Sciatic nerve (tissue), 2 donors: Measurements from ENCODE around the gene ENOX1. TPM values are rescaled to one million over a fixed set of nuclear protein-coding genes. Genes with fewer than 3 reads are reported as not detected.

Source experiments
- ATAC-seq: fragments of 200-7000 bp; cut with Tn5 transposase; one replicate; pipeline ENCODE4 v1.9.1; 2020; ENCODE audit warnings: mild to moderate bottlenecking, moderate library complexity
- DNase-seq: peaks from one replicate; pipeline ENCODE4 v3.0.0-alpha.2; 2020; ENCODE audit warnings: low spot score
- intact Hi-C: fragments of 100-400 bp; cut with DNase I; formaldehyde crosslinking; loops from one replicate; pipeline ENCODE4 v1.14.2; 2022
- total RNA-seq: library from RNA; stranded (reverse); fragmentation: NEBNext Ultra II Directional; extraction: Animal tissue kit (Norgen Biotek cat#: 25700); gene quantifications from one replicate; pipeline ENCODE4 v1.2.1, GENCODE V29; 2021
- donor health status: DM: no; HTN: no; CAD: no.
- donor health status: DM: no; HTN: no; CAD: no.

ENOX1 gene
- total RNA-seq, 1 donor from 2014 or later: 4.3 TPM

DNA sequence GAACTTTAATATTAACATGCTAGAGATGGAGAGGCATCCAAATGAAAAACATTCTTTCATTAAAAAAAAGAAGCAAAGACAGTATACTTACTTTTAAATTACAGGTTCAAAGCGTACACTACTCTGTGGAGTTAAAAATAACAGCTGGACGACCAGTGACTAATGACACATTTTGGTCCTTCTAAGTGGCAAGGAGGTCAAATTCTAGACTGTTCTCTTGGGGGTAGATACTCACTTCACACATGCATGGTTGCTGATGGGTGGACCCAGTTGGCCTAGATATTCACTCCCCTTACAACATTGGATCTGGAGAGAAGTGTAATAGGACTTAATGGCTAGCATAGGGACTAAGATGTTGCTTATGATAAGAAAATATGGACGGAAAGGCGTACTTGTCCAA is 461.1 kb downstream of the ENOX1 start:
- no peak for DNase-seq
- ATAC-seq: no peak
- intact Hi-C loops: no loop called here

DNA sequence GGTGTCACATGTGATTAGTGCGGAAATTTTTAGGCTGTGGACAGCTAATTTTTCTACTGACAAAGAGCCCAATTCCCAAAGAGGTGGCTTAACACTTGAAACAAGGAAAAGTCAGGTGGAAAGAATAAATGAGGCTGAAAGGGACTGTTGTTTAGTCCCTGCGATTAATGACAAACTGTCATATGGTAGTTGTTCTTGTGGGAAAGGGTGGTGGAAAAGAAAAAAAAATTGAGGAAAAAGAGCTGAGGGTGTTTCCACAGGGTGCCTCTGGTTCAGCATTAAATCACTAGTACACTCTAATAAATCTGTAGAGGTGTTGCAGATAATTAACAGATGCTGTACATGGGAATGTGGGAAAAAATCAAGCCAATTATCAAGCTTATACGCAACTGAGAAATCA is 462.6 kb downstream of the ENOX1 start:
- no peak for ATAC-seq
- intact Hi-C loops: no loop called here
- no peak for DNase-seq

DNA sequence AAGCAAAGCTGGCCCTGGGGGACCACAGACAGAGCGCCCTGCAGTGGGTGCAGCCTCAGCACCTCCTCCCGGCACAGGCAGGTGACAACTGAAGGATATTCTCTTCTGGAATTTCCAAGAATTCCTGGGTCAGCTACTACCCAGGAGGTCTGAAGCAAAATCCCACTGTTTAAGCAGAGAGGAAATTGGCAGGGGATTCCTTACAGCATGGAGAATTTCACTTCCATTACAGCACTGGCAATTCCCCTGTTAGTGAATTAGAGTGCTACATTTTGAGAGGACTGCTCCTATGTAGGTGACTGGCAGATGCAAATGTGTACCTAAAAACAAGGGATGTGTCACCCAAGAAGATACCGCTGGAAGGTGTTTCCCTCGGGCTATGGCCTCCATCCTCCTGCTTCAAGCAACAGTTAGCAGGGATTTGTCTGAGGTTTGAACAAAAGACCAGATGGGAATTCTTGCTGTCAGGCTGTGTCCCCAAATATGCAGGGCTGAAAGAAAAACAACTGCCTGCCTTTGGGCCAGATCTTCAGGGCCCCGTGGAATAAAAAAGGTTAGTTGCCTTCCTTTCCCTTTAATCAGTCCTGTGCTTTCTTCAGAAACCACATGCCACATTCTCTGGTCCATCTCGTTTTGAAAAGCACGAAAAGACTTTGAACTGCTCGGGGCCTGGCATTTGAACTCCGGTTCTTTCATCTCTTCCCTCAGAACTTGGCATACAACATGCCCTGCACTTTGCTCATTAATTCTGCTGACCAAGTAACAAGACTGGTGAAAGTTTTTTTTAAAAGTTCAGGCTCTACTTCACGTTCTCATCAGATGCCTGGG is 466.9 kb downstream of the ENOX1 start:
- DNase-seq: no peak
- intact Hi-C loops: no loop called here
- no peak for ATAC-seq

DNA sequence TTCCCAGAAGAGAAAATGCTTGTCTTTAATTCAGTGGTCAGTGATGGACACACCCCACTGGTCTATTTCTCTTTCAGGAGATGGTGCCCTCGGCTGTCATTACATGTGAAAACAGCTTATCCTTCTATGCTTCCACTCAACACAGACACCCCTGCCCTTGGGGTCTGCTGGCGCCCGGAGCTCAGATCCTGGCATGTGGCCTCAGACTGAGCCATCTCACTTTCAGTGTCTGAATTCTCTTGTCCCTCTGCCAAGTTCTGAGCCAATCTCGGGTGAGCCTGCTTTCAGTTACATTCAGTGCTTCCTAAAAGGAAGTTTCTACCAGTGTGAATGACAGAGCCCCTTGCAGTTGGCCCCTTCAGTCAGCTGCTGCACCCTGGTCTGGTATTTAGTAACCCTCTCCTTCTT is 469.8 kb downstream of the ENOX1 start:
- intact Hi-C loops: no loop called here
- peak; percentile 71 for ATAC-seq
- DNase-seq: no peak

DNA sequence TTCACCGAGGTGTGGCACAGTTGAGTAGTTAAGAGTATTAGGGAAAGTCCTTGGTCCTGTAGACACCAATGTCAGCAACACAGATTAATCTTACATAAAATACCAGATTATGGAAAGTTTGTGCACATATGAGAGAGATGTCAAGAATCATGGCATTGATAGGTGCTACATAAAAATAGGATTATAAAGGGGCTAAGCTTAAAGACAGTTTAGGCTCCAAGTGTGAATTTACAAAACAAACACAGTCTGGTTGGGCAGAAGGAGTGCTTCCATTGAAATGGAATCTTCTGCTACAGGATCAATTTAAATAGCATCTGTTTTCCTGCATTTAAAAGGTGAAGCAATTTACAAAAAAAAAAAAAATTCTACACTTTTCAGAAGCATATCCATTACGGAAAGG is 470.5 kb downstream of the ENOX1 start:
- DNase-seq: no peak
- ATAC-seq: no peak
- intact Hi-C loops: no loop called here

DNA sequence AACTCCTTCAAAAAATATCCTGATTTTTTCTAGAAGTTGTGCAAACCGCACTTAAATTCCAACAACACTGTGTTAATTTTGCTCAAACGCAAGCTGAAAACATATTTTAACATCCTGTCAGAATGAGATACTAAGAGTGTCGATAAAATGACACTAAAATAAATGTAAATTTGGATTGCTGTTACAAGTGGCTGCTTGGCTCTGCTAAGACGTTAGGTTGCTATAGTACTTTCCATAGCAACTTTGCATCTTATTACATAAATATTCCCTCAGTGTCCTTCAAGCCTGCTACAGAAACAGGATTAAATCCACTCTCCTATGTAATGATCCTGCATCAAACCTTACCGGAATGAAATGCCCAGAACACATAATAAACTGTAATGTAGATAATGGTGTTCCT is 471.2 kb downstream of the ENOX1 start:
- intact Hi-C loops: no loop called here
- ATAC-seq: no peak
- DNase-seq: no peak

DNA sequence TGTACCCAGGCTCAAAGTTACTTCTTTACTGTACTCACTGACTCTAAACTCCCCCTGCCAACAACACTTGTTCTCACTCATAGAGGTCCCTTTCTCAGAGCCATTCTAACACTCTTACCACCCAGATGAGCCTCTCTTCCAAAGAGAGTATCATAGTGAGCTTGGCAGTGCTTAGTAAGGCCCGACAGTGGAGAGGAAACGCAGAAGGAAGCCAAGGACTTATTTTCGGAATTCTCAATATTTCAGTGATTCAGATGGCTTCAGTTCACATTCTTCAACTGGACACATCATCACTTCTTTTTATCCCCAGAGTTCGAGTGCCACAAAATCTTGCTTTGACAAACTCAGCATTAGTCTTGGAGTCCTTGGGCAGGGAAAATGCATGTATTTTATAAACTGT is 477.5 kb downstream of the ENOX1 start:
- no peak for DNase-seq
- no peak for ATAC-seq
- intact Hi-C loops: no loop called here

DNA sequence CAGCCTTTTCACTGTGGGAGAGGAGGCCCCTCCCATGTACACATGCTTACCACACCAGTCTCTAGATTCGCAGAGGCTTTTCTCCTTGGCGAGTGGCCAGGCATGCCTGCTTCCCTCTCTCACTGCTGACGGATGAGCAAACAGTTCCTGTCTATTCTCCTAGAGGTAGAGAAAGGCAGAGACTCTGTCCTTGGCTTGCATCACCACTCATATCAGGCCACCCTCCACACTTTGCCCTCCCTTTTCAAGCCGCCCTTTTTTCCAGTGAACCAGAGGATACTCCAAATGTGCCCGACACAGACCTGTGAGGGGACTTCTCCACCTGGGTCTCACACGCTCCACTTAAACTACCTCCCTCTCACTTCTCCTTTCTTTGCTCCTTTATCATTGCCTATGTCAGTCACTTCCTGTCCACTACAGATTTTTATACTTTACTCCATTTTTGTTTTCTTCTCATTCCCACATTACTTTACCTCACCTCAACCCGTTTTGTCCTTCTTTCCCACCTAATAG is 478.8 kb downstream of the ENOX1 start:
- intact Hi-C loops: no loop called here
- ATAC-seq (peak; percentile 88), DNase-seq (peak; percentile 90)

DNA sequence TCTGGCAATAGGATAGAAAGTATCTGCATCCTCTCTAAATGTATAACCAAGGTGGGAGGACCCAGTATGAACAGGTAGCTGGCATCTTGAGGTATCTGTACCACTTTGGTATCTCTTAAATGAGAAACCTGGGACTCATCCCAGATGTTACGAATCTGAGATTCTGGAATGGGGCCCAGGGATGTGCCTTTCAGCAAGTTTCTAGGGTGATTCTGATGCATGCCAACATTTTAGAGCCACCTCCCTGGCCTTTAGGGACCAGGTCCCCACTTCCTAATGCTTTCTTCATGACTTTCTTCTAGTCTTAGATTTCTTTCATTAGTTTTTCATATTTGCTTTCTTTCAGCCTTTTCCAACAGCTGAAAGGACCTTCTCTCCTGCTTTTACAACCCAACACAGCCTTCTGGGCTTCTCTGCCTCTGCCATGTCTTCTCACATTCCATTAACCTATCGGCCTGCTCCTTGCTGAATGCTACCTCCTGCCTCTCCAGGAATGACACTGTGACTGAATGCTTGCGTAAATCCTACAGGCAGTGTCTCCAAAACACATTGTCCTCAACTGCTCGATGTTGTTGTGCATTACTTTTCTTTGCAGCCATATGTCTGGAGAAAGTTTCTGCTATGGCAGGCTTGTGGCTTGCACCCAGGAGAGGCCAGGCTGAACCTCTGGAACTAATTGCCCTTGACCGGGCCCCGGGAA is 479.4 kb downstream of the ENOX1 start:
- ATAC-seq (no peak), DNase-seq (no peak)
- intact Hi-C loops: no loop called here

DNA sequence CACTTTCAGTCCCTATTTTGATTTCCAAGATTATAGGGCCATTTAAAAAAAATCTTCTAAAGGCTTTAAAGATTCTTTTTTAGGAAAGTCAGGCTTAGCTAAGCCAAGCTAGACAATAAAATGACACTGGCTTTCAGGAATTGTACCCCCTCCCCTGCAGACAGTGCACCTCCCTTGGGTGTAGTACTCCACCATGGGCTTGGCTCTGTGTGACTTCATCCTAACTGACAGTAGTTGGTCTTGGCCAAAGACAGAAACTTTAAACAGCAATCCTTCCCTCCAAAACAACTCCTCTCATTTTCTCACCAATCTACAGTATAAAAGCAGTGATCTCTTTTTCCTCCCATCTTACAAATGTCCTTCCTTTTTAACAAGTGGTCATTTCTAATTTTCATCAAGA is 480.4 kb downstream of the ENOX1 start:
- DNase-seq: no peak
- ATAC-seq: no peak
- intact Hi-C loops: no loop called here

DNA sequence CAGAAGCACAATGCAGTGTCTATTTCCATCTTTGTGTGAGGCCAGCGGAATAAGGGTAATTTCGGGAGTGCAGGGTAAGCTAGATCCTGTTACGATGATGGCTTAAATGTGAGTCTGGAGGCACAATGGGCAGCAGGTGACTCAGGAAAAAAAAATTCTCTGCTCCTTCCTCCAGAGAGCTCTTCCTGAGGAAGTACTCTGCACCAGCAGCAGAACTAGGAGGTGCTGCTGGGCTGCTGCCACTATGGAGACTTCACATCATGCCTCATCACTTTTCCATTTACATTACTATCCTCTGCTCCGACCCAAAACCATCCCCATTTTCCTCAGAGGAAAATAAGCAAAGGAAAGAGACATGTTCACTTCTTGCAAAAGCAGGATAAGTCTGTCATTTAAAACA is 481.4 kb downstream of the ENOX1 start:
- DNase-seq (no peak), ATAC-seq (no peak)
- intact Hi-C loops: no loop called here

DNA sequence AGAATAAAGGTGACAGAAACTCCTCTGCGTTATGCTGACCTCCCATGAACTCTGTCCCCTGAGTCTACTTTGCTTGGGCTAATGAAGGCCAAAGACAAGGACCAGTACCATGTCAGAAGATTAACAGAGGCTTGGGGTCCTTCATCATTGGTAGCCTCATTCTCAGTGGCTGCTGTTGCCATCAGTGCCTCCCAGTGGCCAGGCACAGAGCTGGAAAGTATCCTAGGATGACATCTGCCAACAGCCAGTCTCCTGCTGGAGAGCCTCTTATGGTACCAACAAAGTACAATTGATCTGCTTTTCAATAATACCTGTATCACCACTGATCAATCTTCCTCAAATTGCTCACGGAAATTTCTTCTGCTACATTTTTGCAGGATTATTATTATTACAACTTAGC is 481.8 kb downstream of the ENOX1 start:
- ATAC-seq (no peak), DNase-seq (no peak)
- intact Hi-C loops: no loop called here

DNA sequence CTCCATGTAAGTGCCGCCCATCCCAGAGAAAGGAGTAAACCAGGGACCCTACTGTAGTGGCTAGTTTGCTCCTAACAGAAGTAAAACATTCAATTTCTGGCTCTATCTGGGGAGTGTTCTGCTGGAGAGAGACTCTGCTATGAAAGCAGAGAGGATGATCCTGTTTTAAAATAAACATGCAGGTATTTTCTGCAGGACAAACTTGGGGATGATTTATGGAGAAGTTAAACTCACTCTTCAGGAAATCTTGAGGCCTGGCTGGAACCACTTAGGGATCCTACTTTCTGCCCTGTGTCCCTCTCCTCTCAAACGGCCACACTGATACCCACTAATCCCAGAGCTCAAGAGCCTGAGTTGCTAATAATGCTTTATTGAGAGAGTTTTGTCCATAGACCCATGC is 482.3 kb downstream of the ENOX1 start:
- DNase-seq: no peak
- intact Hi-C loops: no loop called here
- ATAC-seq: no peak

DNA sequence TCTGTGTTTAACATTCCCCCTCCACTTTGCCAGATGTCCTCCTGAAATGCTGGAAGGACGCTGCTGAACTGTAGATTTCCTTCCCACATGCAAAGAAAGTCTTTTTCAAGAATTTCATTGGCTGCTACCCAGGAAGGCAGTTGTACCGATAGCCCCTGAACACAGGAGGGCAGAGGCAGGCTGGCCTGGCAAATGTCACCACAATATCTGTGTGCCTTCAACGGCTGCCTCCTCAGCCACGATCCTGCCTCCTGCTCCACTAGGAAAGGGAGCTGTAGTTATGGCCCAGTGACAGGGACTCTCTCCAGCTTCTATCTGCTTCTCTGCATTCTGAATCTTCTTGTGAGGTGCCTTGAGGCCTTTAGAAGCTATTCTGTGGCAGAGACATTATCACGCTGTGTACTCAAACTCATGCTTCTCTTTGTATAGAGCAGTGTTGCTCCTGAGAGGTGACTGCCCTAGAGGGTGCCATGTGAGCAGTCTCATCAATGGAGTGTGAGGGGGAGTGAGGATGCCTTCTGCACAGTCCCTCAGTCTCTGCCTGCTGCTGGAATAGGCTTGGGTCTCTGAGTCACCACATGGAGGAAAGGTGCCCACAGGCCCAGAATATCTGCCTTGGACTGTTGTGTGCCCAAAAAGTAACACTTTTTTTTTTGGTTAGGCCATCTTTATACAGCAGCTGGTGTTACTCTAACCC is 483.6 kb downstream of the ENOX1 start:
- ATAC-seq (peak; percentile 69), DNase-seq (peak; percentile 63)
- intact Hi-C loops: no loop called here

DNA sequence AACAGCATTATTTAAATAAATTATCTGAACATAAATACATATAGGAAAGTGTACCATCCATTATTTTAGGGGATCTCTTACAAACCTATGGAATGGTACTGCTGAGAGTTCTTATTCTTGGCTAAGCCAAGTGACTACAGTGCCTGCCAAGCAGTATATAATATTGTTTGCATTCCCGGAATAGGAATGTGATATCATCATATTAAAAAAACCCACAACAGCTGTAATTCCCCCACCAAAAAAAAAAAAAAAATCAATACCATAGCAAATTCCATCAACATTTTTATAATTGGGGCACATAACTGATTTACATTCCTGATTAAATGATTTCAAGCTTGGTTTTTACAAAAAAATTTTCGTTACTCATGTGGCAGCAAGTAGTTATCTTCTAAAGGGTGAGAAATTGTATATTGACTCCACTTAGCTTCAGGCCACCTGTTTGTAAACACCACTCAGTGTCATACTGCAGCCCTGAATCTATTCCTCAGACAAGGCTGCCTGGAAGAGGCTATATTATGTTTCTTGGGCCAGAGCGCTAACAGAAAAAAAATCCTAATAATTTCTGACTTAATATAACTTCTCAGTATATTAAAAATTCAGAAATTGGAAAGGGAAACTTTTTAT is 485.3 kb downstream of the ENOX1 start:
- DNase-seq (no peak), ATAC-seq (no peak)
- intact Hi-C loops: no loop called here

DNA sequence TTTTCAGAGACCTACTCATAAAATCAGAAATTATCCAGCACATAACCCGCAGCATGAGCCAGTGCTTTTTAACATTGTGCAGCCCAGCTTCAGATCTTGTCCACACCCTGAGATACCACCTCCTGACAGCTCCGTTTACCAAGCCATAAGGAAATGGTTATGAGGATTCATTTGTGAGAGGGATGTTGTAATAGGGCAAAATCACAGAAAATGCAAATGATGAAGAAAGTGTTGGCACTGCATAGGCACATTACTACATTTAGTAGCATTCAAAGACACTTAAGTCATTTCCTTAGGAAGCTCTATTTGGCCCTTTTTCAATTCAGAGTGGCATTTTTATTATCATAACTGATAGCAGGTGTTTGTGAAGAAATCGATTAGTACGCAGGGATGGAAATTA is 485.9 kb downstream of the ENOX1 start:
- no peak for ATAC-seq
- no peak for DNase-seq
- intact Hi-C loops: no loop called here

DNA sequence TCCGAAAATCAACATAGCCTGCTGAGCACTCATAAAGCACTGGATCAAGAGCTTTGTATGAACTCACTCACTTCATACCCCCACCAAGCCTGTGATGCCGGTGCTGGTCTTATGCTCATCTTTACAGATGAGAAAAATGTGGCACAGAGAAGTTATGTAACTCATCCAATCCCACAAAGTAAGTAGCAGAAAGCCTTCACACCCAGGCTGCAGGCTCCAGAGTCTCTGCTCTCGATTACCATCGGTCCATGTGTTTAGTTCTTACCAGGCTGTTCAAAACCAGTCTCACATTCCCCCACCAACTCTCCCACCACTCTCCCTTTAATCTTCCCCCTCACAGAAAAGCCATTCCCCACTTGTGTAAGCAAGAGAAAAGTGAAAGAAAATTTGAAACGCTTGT is 487.4 kb downstream of the ENOX1 start:
- intact Hi-C loops: loop anchor here (5.0 kb wide), 1 partner anchor 182 kb away; no protein-coding TSS in a partner anchor
- DNase-seq (no peak), ATAC-seq (no peak)

DNA sequence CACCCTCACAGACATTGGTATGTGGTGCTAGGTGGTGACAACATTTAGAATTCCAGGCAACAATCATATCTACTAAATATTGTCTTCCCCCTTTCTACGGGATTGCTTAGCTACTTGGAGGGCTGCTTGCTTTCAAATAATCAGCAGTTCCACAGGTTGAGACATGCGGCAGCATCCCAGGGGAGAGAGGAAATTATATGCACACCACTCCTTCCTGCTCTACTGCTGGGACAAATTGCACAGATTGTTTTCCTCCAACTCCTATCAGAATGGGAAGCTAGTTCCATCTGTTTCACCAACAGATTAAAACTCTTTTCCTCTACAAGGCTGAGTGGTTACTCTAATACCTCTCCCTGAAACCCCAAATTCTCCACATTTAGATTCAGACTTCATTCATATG is 488.0 kb downstream of the ENOX1 start:
- ATAC-seq: no peak
- no peak for DNase-seq
- intact Hi-C loops: loop anchor here (5.0 kb wide), 1 partner anchor 182 kb away; no protein-coding TSS in a partner anchor

DNA sequence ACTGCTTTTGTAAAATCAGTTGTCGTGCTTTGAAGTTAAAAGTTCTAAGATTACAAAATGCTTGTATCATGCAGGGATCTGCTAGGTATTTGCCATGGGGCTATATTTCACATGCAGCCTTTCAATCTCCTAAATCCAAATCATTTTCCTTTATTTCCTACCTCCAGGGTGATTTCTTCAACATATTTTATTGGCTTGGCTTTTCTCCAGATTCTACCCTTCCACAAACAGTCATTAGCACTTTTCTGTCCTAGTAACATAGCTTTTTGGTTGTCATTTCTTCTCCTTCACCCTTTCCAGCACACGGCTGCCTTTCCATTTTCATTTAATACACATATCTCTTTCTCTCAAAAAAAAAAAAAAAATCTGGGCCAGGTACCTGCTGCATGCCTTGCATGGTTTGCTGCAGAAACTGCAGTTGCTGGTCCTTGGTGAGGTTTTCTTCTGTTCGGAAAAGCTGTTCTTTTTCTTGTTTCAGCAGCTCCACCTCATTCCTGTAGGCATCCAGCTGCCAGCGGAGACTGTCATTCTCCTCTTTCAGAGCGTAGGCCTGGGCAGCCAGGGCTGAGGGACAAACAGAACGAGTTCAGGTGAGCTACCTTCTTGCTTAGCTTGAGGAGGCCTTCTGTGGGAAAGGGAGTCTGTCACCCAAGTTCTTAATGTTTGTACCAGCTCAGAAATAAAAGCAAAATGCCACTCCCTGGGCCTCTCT is 488.6 kb downstream of the ENOX1 start:
- ATAC-seq (no peak), DNase-seq (no peak)
- intact Hi-C loops: loop anchor here (5.0 kb wide), 1 partner anchor 181 kb away; no protein-coding TSS in a partner anchor
